Mesodermal cell (in vitro differentiated cells): ENCODE data around the gene TNFAIP8.
"Not testable (repeated sequence)": the region's sequence is repeated elsewhere in the genome, so short reads cannot be mapped to it uniquely, and the experiment has no call there.

ENCODE experiments used
- H3K27ac ChIP-seq: 2 replicates; pipeline ENCODE4 v1.7.0; 2013; ENCODE audit warnings: mild to moderate bottlenecking, low read depth, low read length, moderate library complexity; ENCODE audit not compliant: severe bottlenecking
- H3K36me3 ChIP-seq: 2 replicates; pipeline ENCODE4 v1.7.1; 2013; ENCODE audit warnings: mild to moderate bottlenecking, low read length, moderate library complexity; ENCODE audit not compliant: control insufficient read depth, insufficient read depth
- H3K4me1 ChIP-seq: one replicate; pipeline ENCODE4 v1.7.1; 2013; ENCODE audit warnings: mild to moderate bottlenecking, low read length; ENCODE audit not compliant: insufficient read depth, control insufficient read depth, poor library complexity, severe bottlenecking
- H3K4me3 ChIP-seq: 2 replicates; pipeline ENCODE4 v1.7.0; 2013; ENCODE audit warnings: low read length, control low read depth, mild to moderate bottlenecking; ENCODE audit not compliant: insufficient read depth, poor library complexity, severe bottlenecking; ENCODE audit errors: extremely low read depth
- H3K9me3 ChIP-seq: 2 replicates; pipeline ENCODE4 v1.7.1; 2013; ENCODE audit warnings: mild to moderate bottlenecking, low read length, moderate library complexity; ENCODE audit not compliant: control insufficient read depth
- WGBS, 2 experiments: methylation state at CpG; one replicate each; pipeline ENCODE4 v1.1.5; 2013; ENCODE audit warnings: missing lambda C conversion rate in 2 of 2; ENCODE audit not compliant: insufficient coverage in 2 of 2; 5-methylcytosine and 5-hydroxymethylcytosine counted together

Gene TNFAIP8

GRCh38 chr5:119410448-119411159 lies 54.8 kb downstream of the TNFAIP8 start:
- H3K4me1 ChIP-seq, result peaks cover 10% of the 10 kb centered on the region
- 92 to 100% methylated on average over 2 to 3 of the region's 4 CpGs for WGBS, 2 experiments
- no peaks in the 10 kb centered on the region for H3K36me3 ChIP-seq
- no peak overlapping the region for H3K27ac ChIP-seq
- H3K9me3 ChIP-seq, result no peaks in the 10 kb centered on the region
- no peak overlapping the region for H3K4me3 ChIP-seq

- peaks cover 9% of the 10 kb centered on the region for H3K4me1 ChIP-seq
- H3K4me3 ChIP-seq, result peak overlapping the region; percentile 37
- H3K27ac ChIP-seq, result peak overlapping the region; percentile 55
- WGBS, 2 experiments, result 1% methylated on average over 6 to 9 of the region's 15 CpGs
- no peaks in the 10 kb centered on the region for H3K36me3 ChIP-seq
- H3K9me3 ChIP-seq, result no peaks in the 10 kb centered on the region
Measured at GRCh38 chr5:119411361-119412278, 55.8 kb downstream of the TNFAIP8 start.

- H3K27ac ChIP-seq, result no peak overlapping the region
- H3K4me1 ChIP-seq, result peaks cover 7% of the 10 kb centered on the region
- no peak overlapping the region for H3K4me3 ChIP-seq
- no peaks in the 10 kb centered on the region for H3K36me3 ChIP-seq
- H3K9me3 ChIP-seq, result no peaks in the 10 kb centered on the region
- WGBS, 2 experiments, result 88 to 100% methylated on average over 1 of the region's 9 CpGs
Measured at GRCh38 chr5:119412279-119413227, 56.7 kb downstream of the TNFAIP8 start.

GRCh38 chr5:119414124-119414734 lies 58.4 kb downstream of the TNFAIP8 start:
- H3K4me1 ChIP-seq, H3K9me3 ChIP-seq, H3K27ac ChIP-seq, H3K36me3 ChIP-seq, H3K4me3 ChIP-seq: not testable (repeated sequence)
- WGBS, 2 experiments, result 85 to 91% methylated on average over 7 to 8 of the region's 13 CpGs

DNA sequence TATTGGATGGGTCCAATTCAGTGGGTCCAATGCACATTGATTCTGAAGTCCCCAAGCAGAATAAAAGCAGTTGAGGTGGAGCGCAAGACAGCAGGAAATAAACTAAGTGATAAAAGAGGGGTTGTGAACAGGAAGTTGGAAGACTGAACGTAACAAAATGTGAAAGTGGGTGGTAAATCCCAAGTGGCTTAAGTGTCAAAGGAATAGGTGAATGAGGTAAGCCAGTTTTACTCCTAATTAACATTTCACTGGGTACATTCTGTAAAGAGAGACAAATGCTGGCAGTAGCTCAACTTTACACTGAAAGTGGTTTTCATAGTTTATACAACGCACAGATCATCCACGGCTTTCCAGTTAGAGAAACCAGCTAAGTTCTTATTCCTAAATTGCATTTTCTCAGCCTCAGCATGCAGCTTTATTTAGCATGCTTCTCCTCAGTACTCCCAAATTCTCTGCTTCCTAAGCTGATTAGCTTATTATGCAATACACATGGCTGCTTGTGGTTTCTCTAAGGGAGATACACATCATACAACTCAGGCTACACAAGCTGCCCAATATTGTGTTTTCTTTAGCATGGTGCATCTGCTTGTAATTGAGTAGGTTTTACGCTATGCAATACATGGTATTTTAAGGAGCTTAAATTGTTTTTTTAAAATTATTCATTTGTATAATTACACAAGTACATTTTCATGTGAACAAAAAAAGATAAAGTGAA lies 62.2 kb downstream of the TNFAIP8 start:
- Histone ChIP-seq H3K27ac (no peak overlapping the region), H3K36me3 (no peaks in the 10 kb centered on the region), H3K9me3 (no peaks in the 10 kb centered on the region), H3K4me1 (no peaks in the 10 kb centered on the region), H3K4me3 (no peak overlapping the region)
- 90 to 91% methylated on average over 4 of the region's 5 CpGs for WGBS, 2 experiments

- no peak overlapping the region for H3K4me3 ChIP-seq
- no peaks in the 10 kb centered on the region for H3K9me3 ChIP-seq
- H3K36me3 ChIP-seq, result no peaks in the 10 kb centered on the region
- H3K27ac ChIP-seq, result no peak overlapping the region
- WGBS, 2 experiments, result 80% methylated on average over 1 of the region's 2 CpGs; no CpG with 5 or more reads in 1 of the 2 experiments
- no peaks in the 10 kb centered on the region for H3K4me1 ChIP-seq
Measured at GRCh38 chr5:119418606-119419100, 62.8 kb downstream of the TNFAIP8 start.

DNA sequence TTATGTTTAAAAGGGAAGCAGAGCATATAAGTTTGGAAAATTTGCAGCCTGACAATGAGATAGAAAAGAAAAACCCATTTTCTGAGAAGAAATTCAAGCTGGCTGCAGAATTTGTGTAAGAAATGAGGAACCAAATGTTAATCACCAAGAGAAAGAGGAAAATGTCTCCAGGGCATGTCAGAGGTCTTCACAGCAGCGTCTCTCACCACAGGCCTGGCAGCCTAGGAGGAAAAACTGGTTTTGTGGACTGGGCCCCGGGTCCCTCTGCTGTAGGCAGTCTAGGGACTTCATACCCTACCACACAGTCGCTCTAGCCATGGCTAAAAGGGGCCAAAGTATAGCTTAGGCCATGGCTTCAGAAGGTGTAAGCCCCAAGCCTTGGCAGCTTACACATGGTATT lies 64.3 kb downstream of the TNFAIP8 start:
- 71 to 83% methylated on average over 1 to 2 of the region's 3 CpGs for WGBS, 2 experiments

DNA sequence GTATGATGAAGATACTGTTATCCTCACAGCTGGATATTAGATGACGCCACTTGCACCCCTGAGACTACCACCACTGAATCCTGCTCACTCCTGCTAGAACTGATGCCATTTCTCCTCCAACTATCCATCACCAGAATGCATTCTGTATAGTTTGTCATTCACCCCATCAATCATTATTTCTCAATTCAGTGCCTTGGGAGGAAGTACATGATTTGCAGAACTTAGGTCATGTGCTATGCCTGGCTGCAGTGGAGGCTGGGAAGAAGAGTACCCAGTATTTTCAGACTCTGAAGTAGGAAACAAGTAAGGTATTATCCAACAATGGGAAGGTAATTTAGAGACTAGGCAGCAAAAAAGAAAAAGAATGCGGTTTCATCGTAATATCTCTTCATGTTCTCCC lies 70.2 kb downstream of the TNFAIP8 start:
- Histone ChIP-seq H3K36me3 (no peaks in the 10 kb centered on the region), H3K4me1 (no peaks in the 10 kb centered on the region), H3K27ac (no peak overlapping the region), H3K9me3 (no peaks in the 10 kb centered on the region), H3K4me3 (no peak overlapping the region)
- WGBS, 2 experiments, result 80 to 100% methylated on average over 1 of the region's 3 CpGs

More for the DNA sequence above, 64.3 kb downstream of the TNFAIP8 start:
- no peaks in the 10 kb centered on the region for H3K9me3 ChIP-seq
- no peaks in the 10 kb centered on the region for H3K4me1 ChIP-seq
- H3K4me3 ChIP-seq, result no peak overlapping the region
- H3K27ac ChIP-seq, result no peak overlapping the region
- no peaks in the 10 kb centered on the region for H3K36me3 ChIP-seq

- H3K9me3 ChIP-seq, result no peaks in the 10 kb centered on the region
- no peaks in the 10 kb centered on the region for H3K36me3 ChIP-seq
- no peak overlapping the region for H3K4me3 ChIP-seq
- WGBS, 2 experiments, result no CpG with 5 or more reads among the region's 2 CpGs
- H3K27ac ChIP-seq, result no peak overlapping the region
- H3K4me1 ChIP-seq, result no peaks in the 10 kb centered on the region
Measured at GRCh38 chr5:119427060-119427459, 71.2 kb downstream of the TNFAIP8 start.
